ENCODE data around the gene SELENOV. TPM values are rescaled to one million over a fixed set of nuclear protein-coding genes. Genes with fewer than 3 reads are reported as not detected.

Gene SELENOV
- total RNA-seq, 3 donors from 2014 or later, result not detected

DNA sequence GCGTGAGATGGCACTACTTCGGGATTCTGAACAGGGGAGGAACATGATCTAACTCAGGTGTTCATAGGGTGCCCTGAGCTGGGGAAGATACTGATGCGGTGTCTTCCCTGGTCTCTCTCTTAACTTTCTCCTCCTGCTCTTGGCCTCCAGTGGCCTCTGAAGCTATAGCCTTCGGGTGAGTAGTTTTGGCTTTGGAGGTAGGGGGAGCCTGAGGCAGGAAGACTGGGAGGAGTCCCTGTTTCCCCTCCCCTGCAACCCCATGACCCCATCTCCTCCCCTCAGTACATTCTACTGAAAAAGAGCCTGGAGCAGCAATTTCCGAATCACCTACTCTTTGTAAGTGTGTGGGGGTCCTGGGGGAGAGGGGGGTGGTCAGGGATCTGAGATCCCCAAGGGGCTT, 3.5 kb downstream of the SELENOV start:
- Histone ChIP-seq H3K4me1 (ENCODE audit: low read depth) (peaks cover 11% of the 10 kb centered on the region), H3K9me3 (no peaks in the 10 kb centered on the region), H3K4me3 (no peak overlapping the region), H3K36me3 (ENCODE audit: low read depth) (no peaks in the 10 kb centered on the region)
- TF ChIP-seq, protein P1, sequence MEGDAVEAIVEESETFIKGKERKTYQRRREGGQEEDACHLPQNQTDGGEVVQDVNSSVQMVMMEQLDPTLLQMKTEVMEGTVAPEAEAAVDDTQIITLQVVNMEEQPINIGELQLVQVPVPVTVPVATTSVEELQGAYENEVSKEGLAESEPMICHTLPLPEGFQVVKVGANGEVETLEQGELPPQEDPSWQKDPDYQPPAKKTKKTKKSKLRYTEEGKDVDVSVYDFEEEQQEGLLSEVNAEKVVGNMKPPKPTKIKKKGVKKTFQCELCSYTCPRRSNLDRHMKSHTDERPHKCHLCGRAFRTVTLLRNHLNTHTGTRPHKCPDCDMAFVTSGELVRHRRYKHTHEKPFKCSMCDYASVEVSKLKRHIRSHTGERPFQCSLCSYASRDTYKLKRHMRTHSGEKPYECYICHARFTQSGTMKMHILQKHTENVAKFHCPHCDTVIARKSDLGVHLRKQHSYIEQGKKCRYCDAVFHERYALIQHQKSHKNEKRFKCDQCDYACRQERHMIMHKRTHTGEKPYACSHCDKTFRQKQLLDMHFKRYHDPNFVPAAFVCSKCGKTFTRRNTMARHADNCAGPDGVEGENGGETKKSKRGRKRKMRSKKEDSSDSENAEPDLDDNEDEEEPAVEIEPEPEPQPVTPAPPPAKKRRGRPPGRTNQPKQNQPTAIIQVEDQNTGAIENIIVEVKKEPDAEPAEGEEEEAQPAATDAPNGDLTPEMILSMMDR (IDR thresholded peaks at IDR 0.05), result no peak
- DNase-seq (no peak), ATAC-seq (no peak)
- intact Hi-C loops (cut with DNase I, micrococcal nuclease), result no loop called here

DNA sequence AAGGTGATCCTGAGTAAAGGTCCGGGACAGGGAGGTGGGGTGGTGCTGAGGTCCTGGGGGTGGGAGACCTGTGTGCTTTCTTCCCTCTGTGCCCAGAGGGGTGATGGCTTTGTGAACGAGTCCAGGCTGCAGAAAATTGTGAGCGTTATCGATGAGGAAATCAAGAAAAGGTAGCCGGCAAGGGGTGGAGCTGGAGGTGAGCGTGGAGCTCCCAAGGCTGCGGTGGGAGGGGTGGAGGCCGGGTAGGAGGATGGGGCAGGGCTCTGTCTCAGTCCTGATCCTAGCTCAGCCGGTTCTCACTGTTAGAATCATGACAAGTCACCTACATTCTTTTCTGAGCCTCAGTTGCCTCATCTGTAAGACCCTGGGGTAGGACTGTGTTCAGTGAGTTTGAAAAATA, 4.0 kb downstream of the SELENOV start:
- ATAC-seq (no peak), DNase-seq (no peak)
- Histone ChIP-seq H3K9me3 (no peaks in the 10 kb centered on the region), H3K4me1 (ENCODE audit: low read depth) (peaks cover 11% of the 10 kb centered on the region), H3K36me3 (ENCODE audit: low read depth) (no peaks in the 10 kb centered on the region), H3K4me3 (no peak overlapping the region)
- TF ChIP-seq, protein P1 (IDR thresholded peaks at IDR 0.05), result no peak
- intact Hi-C loops (cut with DNase I, micrococcal nuclease), result no loop called here

DNA sequence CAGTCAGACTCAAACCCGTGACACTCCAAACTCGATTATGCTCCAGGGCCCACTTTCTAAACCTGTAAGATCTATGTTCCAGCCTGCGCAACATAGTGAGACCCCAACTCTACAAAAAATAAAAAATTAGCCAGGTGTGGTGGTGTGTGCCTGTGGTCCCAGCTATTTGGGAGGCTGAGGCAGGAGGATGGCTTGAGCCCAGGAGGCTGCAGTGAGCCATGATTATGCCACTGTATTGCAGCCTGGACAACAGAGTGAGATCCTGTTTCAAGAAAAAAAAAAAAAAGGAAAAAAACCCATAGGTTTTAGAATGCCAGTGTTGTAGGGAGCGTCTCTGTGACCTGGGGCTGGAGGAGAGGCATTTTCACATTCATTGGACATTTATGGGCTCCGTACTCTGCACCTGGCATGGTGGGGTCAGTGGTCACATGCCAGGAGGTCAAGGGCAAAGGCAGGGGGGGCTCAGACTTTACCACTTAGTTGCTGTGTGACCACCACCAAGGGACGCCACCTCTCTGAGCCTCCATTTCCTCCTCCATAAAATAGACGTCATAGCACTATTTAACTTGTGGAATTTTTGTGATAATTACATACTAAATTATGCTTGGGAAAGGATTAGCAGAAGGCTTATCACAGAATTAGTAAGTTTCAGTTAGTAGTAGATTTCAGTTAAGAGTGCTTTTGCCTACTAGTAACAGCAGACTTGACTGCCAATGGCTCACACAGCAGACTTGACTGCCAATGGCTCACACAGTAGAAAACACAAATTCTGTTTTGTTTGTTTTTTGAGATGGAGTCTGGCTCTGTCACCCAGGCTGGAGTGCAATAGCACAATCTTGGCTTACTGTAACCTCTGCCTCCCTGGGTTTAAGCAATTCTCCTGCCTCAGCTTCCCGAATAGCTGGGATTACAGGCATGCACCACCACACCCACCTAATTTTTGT, 5.9 kb downstream of the SELENOV start:
- H3K4me1 ChIP-seq (ENCODE audit: low read depth), result peaks cover 4% of the 10 kb centered on the region
- H3K36me3 ChIP-seq (ENCODE audit: low read depth), result no peaks in the 10 kb centered on the region
- TF ChIP-seq, protein P1 (IDR thresholded peaks at IDR 0.05), result no peak
- DNase-seq, result no peak
- no peak for ATAC-seq
- no peaks in the 10 kb centered on the region for H3K9me3 ChIP-seq
- intact Hi-C loops (cut with DNase I, micrococcal nuclease), result no loop called here
- no peak overlapping the region for H3K4me3 ChIP-seq

DNA sequence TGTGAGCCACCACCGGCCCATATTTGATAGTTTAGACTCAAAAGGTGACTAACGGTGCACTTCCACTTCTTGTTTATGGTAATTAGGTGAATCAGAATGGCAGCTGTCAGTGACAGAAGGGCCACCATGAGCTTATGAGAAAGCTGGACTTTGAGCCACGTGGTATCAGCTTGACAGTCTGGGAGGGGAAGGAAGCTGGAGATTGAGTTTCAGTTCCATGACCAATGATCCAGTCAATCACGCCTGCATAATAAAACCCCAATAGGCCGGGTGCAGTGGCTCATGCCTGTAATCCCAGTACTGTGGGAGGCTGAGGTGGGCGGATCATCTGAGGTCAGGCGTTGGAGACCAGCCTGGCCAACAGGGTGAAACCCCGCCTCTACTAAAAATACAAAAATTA, 9.6 kb downstream of the SELENOV start:
- TF ChIP-seq, protein P1 (IDR thresholded peaks at IDR 0.05), result no peak
- Histone ChIP-seq H3K9me3 (no peaks in the 10 kb centered on the region), H3K36me3 (ENCODE audit: low read depth) (no peaks in the 10 kb centered on the region), H3K4me3 (no peak overlapping the region), H3K4me1 (ENCODE audit: low read depth) (peaks cover 3% of the 10 kb centered on the region)
- intact Hi-C loops (cut with DNase I, micrococcal nuclease), result no loop called here
- DNase-seq (peak in 1 of 3 donors; percentile 48), ATAC-seq (peak; percentile 84)

DNA sequence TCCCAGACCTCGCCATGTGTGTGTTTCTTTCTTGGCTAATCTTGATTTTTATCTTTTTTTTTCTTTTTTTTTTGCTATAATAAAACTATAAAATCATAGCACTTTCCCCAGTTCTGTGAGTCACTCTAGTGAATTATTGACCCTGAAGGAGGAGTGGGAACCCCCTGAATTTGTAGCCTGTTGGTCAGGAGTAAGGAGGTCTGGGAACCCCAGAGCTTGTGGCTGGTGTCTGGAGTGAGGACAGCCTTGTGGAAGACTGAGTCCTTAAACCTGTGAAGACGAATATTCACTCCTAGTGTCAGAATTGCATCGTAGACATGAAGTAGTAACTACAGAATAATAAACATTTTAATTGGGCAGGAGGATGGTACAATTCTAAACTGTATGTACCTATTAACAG, 10.3 kb downstream of the SELENOV start:
- DNase-seq, result no peak
- Histone ChIP-seq H3K4me1 (ENCODE audit: low read depth) (peaks cover 6% of the 10 kb centered on the region), H3K36me3 (ENCODE audit: low read depth) (no peaks in the 10 kb centered on the region), H3K9me3 (no peaks in the 10 kb centered on the region), H3K4me3 (no peak overlapping the region)
- TF ChIP-seq, protein P1 (IDR thresholded peaks at IDR 0.05), result no peak
- intact Hi-C loops (cut with DNase I, micrococcal nuclease), result no loop called here
- peak; percentile 21 for ATAC-seq

Data from mucosa of descending colon (tissue), 3 donors.